Gastrocnemius medialis (tissue), 4 donors: ENCODE data around the gene KCNIP1.

Experiments
- CTCF ChIP-seq, 5 experiments: fragments of 450-650 bp in 3 of 5; fragments of 200-600 bp in 2 of 5; sonication (generic) in 2 of 5; IDR thresholded peaks in 4 of 5; conservative IDR thresholded peaks in 1 of 5; 1 replicate in 4 of 5; 2 replicates in 1 of 5; pipeline ENCODE4 v1.5.1; 2016 to 2019; ENCODE audit warnings: antibody characterized with exemption in 5 of 5, mild to moderate bottlenecking in 3 of 5, moderate library complexity in 3 of 5
- POLR2A ChIP-seq, 2 donors: fragments of 450-650 bp; IDR thresholded peaks; one replicate each; pipeline ENCODE4 v1.6.1; 2017; ENCODE audit warnings: antibody characterized with exemption in 2 of 2, mild to moderate bottlenecking in 2 of 2, moderate library complexity in 2 of 2

GRCh38 chr5:170519549-170519948, 15.7 kb downstream of the KCNIP1 start:
- TF ChIP-seq POLR2A (IDR thresholded peaks at IDR 0.05) (no peak), CTCF (IDR thresholded peaks at IDR 0.05 in 4 of 5, conservative IDR thresholded peaks at IDR 0.05 in 1 of 5) (no peak)
